GM18499 (cell line): ENCODE data around the gene HOXC9.

ENCODE experiments used
- ATAC-seq: cut with Tn5 transposase; IDR thresholded peaks from one replicate; pipeline ENCODE4 v1.9.1; 2021; ENCODE audit warnings: moderate number of reproducible peaks; ENCODE audit not compliant: insufficient read depth, unreplicated experiment

HOXC9 gene

GRCh38 chr12:53985692-53985993, 14.3 kb upstream of the HOXC9 start:
- no peak for ATAC-seq

- ATAC-seq, result no peak
Measured at GRCh38 chr12:53985994-53986685, 13.8 kb upstream of the HOXC9 start.

- ATAC-seq, result no peak
Measured at GRCh38 chr12:53986686-53987483, 13.1 kb upstream of the HOXC9 start.

GRCh38 chr12:53987787-53988230, 12.2 kb upstream of the HOXC9 start:
- ATAC-seq, result no peak

- ATAC-seq, result no peak
Measured at GRCh38 chr12:53988541-53989226, 11.3 kb upstream of the HOXC9 start.

- no peak for ATAC-seq
Measured at GRCh38 chr12:53989227-53990113, 10.5 kb upstream of the HOXC9 start.

- ATAC-seq, result no peak
Measured at GRCh38 chr12:53990311-53991076, 9.5 kb upstream of the HOXC9 start.

GRCh38 chr12:53991077-53991460, 8.9 kb upstream of the HOXC9 start:
- no peak for ATAC-seq

GRCh38 chr12:53992377-53992889, 7.5 kb upstream of the HOXC9 start:
- no peak for ATAC-seq

GRCh38 chr12:53993162-53994008, 6.6 kb upstream of the HOXC9 start:
- ATAC-seq, result no peak

GRCh38 chr12:53994009-53994263, 6.0 kb upstream of the HOXC9 start:
- ATAC-seq, result no peak

GRCh38 chr12:53994264-53995001, 5.5 kb upstream of the HOXC9 start:
- ATAC-seq, result no peak

- ATAC-seq, result no peak
Measured at GRCh38 chr12:53995002-53995377, 5.0 kb upstream of the HOXC9 start.

GRCh38 chr12:53995378-53996239, 4.4 kb upstream of the HOXC9 start:
- ATAC-seq, result no peak

- ATAC-seq, result no peak
Measured at GRCh38 chr12:53996240-53997203, 3.4 kb upstream of the HOXC9 start.
